HEK293 (cell line): ENCODE measurements around the gene TRAPPC5.

Source experiments
- KLF9 ChIP-seq: fragments of 450-650 bp; formaldehyde crosslinking; IDR thresholded peaks from 2 replicates; pipeline ENCODE4 v1.5.1; 2016; ENCODE audit warnings: missing biosample characterization, missing genetic modification characterization, low read depth
- PBX3 ChIP-seq: sonication (generic); formaldehyde crosslinking; IDR thresholded peaks from 2 replicates; pipeline ENCODE4 v1.8.1; 2022; ENCODE audit warnings: mild to moderate bottlenecking, moderate library complexity, missing genetic modification reagents
- REST ChIP-seq: fragments of 450-650 bp; formaldehyde crosslinking; IDR thresholded peaks from 2 replicates; pipeline ENCODE4 v1.5.1; 2016; ENCODE audit warnings: missing biosample characterization, missing genetic modification characterization
- SP2 ChIP-seq: fragments of 450-650 bp; formaldehyde crosslinking; IDR thresholded peaks from 2 replicates; pipeline ENCODE4 v1.5.1; 2016; ENCODE audit warnings: missing biosample characterization, missing genetic modification characterization
- ZBTB17 ChIP-seq: fragments of 450-650 bp; formaldehyde crosslinking; IDR thresholded peaks from 2 replicates; pipeline ENCODE4 v1.5.1; 2016; ENCODE audit warnings: missing biosample characterization, missing genetic modification characterization
- ZIC2 ChIP-seq: fragments of 450-650 bp; formaldehyde crosslinking; IDR thresholded peaks from 2 replicates; pipeline ENCODE4 v1.5.1; 2016; ENCODE audit warnings: missing biosample characterization, missing genetic modification characterization
- ZNF121 ChIP-seq: fragments of 450-650 bp; formaldehyde crosslinking; IDR thresholded peaks from 2 replicates; pipeline ENCODE4 v1.5.1; 2016; ENCODE audit warnings: missing biosample characterization, missing genetic modification characterization
- ZNF274 ChIP-seq, 2 experiments: fragments of 200-500 bp in 1 of 2; fragments of 450-650 bp in 1 of 2; sonication (Bioruptor generic) in 1 of 2; formaldehyde crosslinking in 1 of 2; IDR thresholded peaks; 2 replicates each; pipeline versions ENCODE4 v1.5.1 to v1.6.1; 2014 to 2016; ENCODE audit warnings: borderline replicate concordance in 1 of 2, inconsistent platforms in 1 of 2, low read length in 1 of 2, missing biosample characterization in 1 of 2, missing genetic modification characterization in 1 of 2
- ZNF768 ChIP-seq: fragments of 450-650 bp; formaldehyde crosslinking; IDR thresholded peaks from 2 replicates; pipeline ENCODE4 v1.5.1; 2018; ENCODE audit warnings: missing biosample characterization, mild to moderate bottlenecking, missing genetic modification characterization
- TF ChIP-seq, protein P1 (sequence below): fragments of 450-650 bp; formaldehyde crosslinking; IDR thresholded peaks from 2 replicates; pipeline ENCODE4 v1.5.1; 2016; ENCODE audit warnings: missing biosample characterization, missing genetic modification characterization
- TF ChIP-seq, protein P2 (sequence below): fragments of 450-650 bp; formaldehyde crosslinking; IDR thresholded peaks from 2 replicates; pipeline ENCODE4 v1.5.1; 2016; ENCODE audit warnings: missing biosample characterization, missing genetic modification characterization

DNA sequence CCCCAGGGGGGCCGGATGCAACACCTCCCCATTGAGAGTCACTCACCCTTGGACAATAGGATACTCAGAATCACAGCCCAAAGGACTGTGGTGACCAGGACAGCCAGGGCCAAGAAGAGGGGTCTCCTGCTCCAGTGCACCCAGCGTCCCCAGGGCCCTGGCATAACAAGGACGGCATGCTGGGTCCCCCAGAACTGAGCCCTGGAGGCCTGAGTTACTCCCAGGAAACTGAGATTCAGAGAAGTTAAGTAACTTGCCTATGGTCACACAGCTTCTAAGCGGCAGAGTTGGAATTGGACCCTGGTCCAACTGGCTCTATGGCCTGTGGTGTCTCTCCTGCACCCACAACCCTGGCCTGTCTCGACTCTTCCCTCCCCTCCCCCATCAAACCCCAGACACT, 51.0 kb downstream of the TRAPPC5 start:
- no peak for TF ChIP-seq PBX3 (CRISPR knock-in tag)
- TF ChIP-seq, protein P1, sequence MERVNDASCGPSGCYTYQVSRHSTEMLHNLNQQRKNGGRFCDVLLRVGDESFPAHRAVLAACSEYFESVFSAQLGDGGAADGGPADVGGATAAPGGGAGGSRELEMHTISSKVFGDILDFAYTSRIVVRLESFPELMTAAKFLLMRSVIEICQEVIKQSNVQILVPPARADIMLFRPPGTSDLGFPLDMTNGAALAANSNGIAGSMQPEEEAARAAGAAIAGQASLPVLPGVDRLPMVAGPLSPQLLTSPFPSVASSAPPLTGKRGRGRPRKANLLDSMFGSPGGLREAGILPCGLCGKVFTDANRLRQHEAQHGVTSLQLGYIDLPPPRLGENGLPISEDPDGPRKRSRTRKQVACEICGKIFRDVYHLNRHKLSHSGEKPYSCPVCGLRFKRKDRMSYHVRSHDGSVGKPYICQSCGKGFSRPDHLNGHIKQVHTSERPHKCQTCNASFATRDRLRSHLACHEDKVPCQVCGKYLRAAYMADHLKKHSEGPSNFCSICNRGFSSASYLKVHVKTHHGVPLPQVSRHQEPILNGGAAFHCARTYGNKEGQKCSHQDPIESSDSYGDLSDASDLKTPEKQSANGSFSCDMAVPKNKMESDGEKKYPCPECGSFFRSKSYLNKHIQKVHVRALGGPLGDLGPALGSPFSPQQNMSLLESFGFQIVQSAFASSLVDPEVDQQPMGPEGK (tag by site-specific recombination): no peak
- TF ChIP-seq ZIC2 (tag by site-specific recombination): no peak
- TF ChIP-seq ZNF274 (IDR thresholded peaks at IDR 0.05; ENCODE audit: low read length): no peak
- TF ChIP-seq ZNF274 (tag by site-specific recombination; IDR thresholded peaks at IDR 0.05; ENCODE audit: borderline replicate concordance): no peak
- peak; percentile 34; the same call in 1 of the 2 replicates for TF ChIP-seq ZNF768 (tag by site-specific recombination)
- no peak for TF ChIP-seq SP2
- no peak for TF ChIP-seq ZBTB17 (tag by site-specific recombination)
- TF ChIP-seq REST (tag by site-specific recombination): no peak
- TF ChIP-seq, protein P2, sequence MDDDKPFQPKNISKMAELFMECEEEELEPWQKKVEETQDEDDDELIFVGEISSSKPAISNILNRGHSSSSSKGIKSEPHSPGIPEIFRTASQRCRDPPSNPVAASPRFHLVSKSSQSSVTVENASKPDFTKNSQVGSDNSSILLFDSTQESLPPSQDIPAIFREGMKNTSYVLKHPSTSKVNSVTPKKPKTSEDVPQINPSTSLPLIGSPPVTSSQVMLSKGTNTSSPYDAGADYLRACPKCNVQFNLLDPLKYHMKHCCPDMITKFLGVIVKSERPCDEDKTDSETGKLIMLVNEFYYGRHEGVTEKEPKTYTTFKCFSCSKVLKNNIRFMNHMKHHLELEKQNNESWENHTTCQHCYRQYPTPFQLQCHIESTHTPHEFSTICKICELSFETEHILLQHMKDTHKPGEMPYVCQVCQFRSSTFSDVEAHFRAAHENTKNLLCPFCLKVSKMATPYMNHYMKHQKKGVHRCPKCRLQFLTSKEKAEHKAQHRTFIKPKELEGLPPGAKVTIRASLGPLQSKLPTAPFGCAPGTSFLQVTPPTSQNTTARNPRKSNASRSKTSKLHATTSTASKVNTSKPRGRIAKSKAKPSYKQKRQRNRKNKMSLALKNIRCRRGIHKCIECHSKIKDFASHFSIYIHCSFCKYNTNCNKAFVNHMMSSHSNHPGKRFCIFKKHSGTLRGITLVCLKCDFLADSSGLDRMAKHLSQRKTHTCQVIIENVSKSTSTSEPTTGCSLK (tag by site-specific recombination): no peak
- TF ChIP-seq KLF9: no peak
- TF ChIP-seq ZNF121 (tag by site-specific recombination): no peak
